MG63 (cell line): ENCODE measurements around the gene EMILIN3. TPM values are rescaled to one million over a fixed set of nuclear protein-coding genes. Genes with fewer than 3 reads are reported as not detected.

ENCODE experiments used
- DNase-seq: peaks from one replicate; pipeline ENCODE4 v3.0.0-alpha.2; 2020
- H3K27me3 ChIP-seq: fragments of 250-450 bp; sonication (Bioruptor Pico); 2 replicates; pipeline ENCODE4 v1.5.1; 2020; ENCODE audit warnings: mild to moderate bottlenecking, moderate library complexity
- H3K36me3 ChIP-seq: fragments of 250-450 bp; sonication (Bioruptor Pico); 2 replicates; pipeline ENCODE4 v1.5.1; 2020; ENCODE audit warnings: mild to moderate bottlenecking, moderate library complexity
- H3K4me3 ChIP-seq: fragments of 250-450 bp; sonication (Bioruptor Pico); 2 replicates; pipeline ENCODE4 v1.5.1; 2020; ENCODE audit warnings: mild to moderate bottlenecking, moderate library complexity
- H3K9me3 ChIP-seq: fragments of 250-450 bp; sonication (Bioruptor Pico); 2 replicates; pipeline ENCODE4 v1.5.1; 2020; ENCODE audit warnings: mild to moderate bottlenecking, moderate library complexity
- total RNA-seq: library from RNA; depleted of rRNA; stranded (reverse); fragments of >200 nt; shearing (Covaris generic); gene quantifications from 2 replicates; pipeline ENCODE4 v1.2.3, GENCODE V29; 2014; ENCODE audit warnings: low replicate concordance

Gene EMILIN3
- total RNA-seq, 1 experiment from 2014 or later: not detected

DNA sequence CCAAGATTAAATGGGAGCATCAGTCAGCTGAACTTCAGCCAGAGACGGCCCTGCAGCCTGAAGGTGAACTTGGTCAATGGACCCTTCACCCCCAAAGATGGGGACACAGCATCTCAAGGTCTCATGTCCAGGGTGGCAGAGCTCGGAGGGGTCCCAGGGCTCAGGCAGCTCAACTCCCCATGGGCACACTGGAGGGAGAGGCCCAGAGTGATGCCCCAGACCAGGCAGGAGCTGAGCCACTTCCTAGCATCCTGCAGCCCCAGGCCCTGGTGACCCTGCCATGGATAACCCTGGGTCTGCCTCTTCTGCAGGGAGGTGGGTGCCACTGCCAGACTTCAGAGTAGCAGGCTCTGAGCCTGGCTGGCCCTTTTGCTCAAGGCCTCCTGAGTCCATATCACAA, 27.5 kb upstream of the EMILIN3 start:
- Histone ChIP-seq H3K36me3 (no peaks in the 10 kb centered on the region), H3K9me3 (no peaks in the 10 kb centered on the region), H3K4me3 (no peak overlapping the region), H3K27me3 (no peaks in the 10 kb centered on the region)
- no peak for DNase-seq

GRCh38 chr20:41393705-41394066, 27.1 kb upstream of the EMILIN3 start:
- Histone ChIP-seq H3K4me3 (no peak overlapping the region), H3K27me3 (no peaks in the 10 kb centered on the region), H3K36me3 (no peaks in the 10 kb centered on the region), H3K9me3 (no peaks in the 10 kb centered on the region)
- DNase-seq: no peak

DNA sequence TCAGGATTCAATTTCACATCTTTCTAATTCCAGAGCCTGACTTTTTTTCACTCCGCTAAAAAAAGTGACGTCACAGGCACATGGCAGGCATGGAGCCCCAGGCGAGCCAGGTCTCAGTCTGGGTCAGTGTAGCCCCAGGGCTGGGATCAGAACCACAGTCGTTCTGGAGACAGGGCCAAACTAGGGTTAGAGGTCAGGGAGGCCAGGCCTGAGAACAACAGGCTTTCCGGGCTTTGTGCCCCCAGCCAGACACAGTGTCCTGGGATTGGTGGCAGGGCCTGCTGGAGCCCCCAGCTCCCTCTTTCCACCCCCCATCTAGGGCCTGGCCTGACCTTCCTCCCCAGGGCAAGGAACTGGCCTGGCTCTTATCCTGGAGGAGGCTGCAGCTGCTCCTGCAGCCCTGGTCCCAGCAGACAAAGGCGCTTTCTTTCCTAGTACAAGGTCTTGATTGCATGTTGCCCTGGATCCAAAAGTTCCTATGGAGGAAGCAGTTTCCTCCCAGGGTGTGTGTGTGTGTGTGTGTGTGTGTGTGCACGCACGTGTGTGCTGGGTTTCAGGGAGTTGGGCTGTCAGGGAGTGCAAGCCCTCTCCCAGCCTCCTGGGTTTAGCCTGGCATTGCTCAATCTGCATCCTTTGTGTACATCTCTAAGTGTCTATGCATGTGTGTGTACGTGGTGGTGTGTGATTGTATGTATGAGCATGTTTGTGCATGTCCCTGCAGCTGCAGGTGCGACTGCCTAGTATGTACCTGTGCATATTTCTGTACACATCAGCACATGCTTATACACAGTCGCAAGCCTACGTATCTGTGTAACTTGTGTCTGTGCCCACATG, 26.5 kb upstream of the EMILIN3 start:
- Histone ChIP-seq H3K36me3 (no peaks in the 10 kb centered on the region), H3K27me3 (no peaks in the 10 kb centered on the region), H3K4me3 (no peak overlapping the region), H3K9me3 (no peaks in the 10 kb centered on the region)
- peak; percentile 22 for DNase-seq

DNA sequence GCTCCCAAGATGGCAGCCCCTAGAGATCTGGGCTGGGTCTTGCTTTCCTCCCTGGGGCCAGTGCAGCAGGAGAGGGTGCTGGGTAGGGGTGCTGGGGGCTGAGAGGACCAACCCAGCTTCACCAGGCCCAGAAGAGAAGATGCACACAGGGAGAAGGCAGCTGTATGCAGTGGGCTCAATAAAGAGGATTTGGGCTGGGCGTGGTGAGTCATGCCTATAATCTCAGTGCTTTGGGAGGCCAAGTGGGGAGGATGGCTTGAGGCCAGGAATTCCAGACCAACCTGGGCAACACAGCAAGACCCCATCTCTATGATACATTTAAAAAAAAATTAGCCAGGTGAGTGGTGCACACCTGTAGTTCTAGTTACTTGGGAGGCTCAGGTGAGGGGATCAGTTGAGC, 25.7 kb upstream of the EMILIN3 start:
- H3K9me3 ChIP-seq: no peaks in the 10 kb centered on the region
- DNase-seq: no peak
- no peak overlapping the region for H3K4me3 ChIP-seq
- no peaks in the 10 kb centered on the region for H3K27me3 ChIP-seq
- no peaks in the 10 kb centered on the region for H3K36me3 ChIP-seq

- H3K4me3 ChIP-seq: no peak overlapping the region
- no peaks in the 10 kb centered on the region for H3K36me3 ChIP-seq
- H3K9me3 ChIP-seq: no peaks in the 10 kb centered on the region
- no peaks in the 10 kb centered on the region for H3K27me3 ChIP-seq
- DNase-seq: no peak
Observed at GRCh38 chr20:41391587-41392001, 25.0 kb upstream of the EMILIN3 start.

DNA sequence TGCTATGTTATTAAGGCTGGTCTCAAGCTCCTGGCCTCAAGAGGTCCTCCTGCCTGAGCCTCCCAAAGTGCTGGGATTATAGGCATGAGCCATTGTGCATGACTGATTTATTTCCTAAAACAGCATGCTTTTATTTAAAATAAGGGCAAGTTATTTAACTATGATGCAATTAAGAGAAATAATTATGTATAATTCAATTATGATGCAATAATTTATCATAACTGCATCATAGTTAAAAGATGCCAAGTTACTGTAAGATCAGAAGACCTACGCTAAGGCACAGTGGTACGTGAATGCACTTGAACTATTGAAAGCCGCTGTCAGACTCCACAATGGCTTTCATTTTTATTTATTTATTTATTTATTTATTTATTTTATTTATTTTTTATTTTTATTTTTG, 24.3 kb upstream of the EMILIN3 start:
- DNase-seq: no peak
- H3K27me3 ChIP-seq: no peaks in the 10 kb centered on the region
- H3K4me3 ChIP-seq: no peak overlapping the region
- no peaks in the 10 kb centered on the region for H3K36me3 ChIP-seq
- H3K9me3 ChIP-seq: no peaks in the 10 kb centered on the region

DNA sequence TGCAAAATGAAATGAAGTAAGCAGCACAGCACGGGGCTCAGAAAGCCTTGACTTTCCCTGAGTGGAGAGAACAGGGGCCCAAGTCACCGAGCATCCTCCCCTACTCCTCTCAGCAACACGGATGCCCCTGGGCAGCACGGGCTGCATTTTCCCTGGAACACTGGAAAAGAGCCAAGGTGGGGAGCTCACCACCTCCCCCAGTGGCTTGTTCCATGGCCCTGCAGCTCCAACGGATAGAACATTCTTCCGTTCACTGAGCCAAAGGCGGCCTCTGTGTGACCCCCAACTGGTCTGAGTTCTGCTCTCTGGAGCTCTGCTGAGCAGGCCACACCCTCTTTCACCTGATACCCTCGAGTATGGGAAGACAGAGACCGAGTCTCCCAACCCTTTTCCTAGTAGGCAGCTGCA, 20.8 kb upstream of the EMILIN3 start:
- no peak for DNase-seq
- Histone ChIP-seq H3K9me3 (no peaks in the 10 kb centered on the region), H3K36me3 (no peaks in the 10 kb centered on the region), H3K27me3 (no peaks in the 10 kb centered on the region), H3K4me3 (no peak overlapping the region)

DNA sequence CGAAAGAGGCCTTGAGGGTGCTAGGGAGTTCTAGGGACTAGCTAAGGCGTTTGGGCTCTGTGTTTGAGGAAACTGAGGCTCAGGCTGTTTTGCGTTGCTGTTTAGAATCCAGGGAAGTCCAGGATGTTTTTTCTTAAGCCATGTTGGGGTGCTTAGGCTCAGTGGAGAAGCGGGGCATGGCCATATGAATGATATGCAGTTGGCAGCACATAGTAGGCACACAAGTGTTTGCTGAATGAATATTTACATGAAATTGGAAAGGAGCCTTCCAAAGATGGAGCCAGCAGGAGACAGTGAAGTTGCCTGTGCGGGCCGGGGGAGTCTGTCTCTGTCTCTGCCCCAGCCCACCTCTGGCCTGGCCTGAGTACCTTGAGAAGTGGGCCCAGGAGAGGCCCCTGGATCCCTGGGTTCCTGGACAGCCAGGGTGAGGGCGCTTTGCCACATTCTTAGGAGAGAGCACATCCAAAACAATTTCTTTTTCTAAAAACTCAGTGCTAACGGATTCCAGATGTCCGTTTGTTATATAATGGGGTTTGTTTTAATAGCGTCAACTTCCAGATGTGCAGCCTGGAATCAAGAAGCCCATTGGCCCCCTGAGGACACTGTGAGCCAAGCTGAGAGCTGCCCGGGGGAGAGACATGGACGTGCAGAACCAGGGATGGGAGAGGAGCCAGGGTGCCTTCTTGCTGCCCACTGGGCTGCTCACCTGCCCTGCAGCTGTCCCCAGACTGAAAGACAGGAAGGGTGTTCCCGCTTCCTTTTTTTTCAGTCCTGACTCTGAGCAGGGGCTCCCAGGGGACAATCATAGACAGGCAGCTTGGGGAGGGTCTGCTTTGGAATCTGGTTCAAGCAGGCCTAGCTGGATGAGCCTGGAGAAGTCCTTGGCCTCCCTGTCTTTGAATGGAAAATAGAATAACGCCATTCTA, 20.1 kb upstream of the EMILIN3 start:
- no peak overlapping the region for H3K4me3 ChIP-seq
- no peak for DNase-seq

GRCh38 chr20:41382791-41383305, 16.2 kb upstream of the EMILIN3 start:
- no peak for DNase-seq
- no peaks in the 10 kb centered on the region for H3K36me3 ChIP-seq
- H3K9me3 ChIP-seq: no peaks in the 10 kb centered on the region
- H3K27me3 ChIP-seq: peaks cover 11% of the 10 kb centered on the region; the same call in 1 of the 2 replicates
- no peak overlapping the region for H3K4me3 ChIP-seq

More for the DNA sequence above, 20.1 kb upstream of the EMILIN3 start:
- no peaks in the 10 kb centered on the region for H3K36me3 ChIP-seq
- H3K9me3 ChIP-seq: no peaks in the 10 kb centered on the region
- H3K27me3 ChIP-seq: no peaks in the 10 kb centered on the region

- DNase-seq: peak; percentile 35
- Histone ChIP-seq H3K27me3 (peaks cover 11% of the 10 kb centered on the region; the same call in 1 of the 2 replicates), H3K36me3 (no peaks in the 10 kb centered on the region)
Observed at GRCh38 chr20:41380551-41381193, 14.1 kb upstream of the EMILIN3 start.

DNA sequence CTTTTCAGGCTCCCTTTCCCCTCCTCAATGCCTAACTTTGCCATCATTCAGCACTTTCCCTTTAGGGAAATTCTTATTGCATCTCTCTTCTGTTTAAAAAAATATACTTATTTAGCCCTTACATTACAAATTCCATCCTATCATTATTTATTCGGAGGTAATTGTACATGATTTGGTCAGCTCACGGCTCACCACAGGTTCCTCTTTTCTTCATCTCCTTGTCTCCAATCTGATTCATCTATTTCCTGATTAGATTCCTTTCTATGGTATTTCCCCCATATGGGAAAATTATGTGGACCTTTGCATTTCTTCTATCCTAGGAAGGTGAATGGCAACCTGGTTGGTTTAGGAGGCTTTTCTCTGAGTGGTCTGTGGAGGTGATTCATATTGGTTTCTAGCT, 12.9 kb upstream of the EMILIN3 start:
- Histone ChIP-seq H3K36me3 (no peaks in the 10 kb centered on the region), H3K9me3 (no peaks in the 10 kb centered on the region), H3K4me3 (no peak overlapping the region), H3K27me3 (peaks cover 11% of the 10 kb centered on the region; the same call in 1 of the 2 replicates)
- DNase-seq: no peak

More at GRCh38 chr20:41380551-41381193, 14.1 kb upstream of the EMILIN3 start:
- no peaks in the 10 kb centered on the region for H3K9me3 ChIP-seq
- no peak overlapping the region for H3K4me3 ChIP-seq

GRCh38 chr20:41377275-41377674, 10.7 kb upstream of the EMILIN3 start:
- Histone ChIP-seq H3K36me3 (no peaks in the 10 kb centered on the region), H3K27me3 (peaks cover 11% of the 10 kb centered on the region; the same call in 1 of the 2 replicates), H3K9me3 (no peaks in the 10 kb centered on the region), H3K4me3 (no peak overlapping the region)
- DNase-seq: no peak

- Histone ChIP-seq H3K27me3 (peaks cover 11% of the 10 kb centered on the region; the same call in 1 of the 2 replicates), H3K9me3 (no peaks in the 10 kb centered on the region), H3K4me3 (no peak overlapping the region), H3K36me3 (no peaks in the 10 kb centered on the region)
- no peak for DNase-seq
Observed at GRCh38 chr20:41376349-41376748, 9.7 kb upstream of the EMILIN3 start.

DNA sequence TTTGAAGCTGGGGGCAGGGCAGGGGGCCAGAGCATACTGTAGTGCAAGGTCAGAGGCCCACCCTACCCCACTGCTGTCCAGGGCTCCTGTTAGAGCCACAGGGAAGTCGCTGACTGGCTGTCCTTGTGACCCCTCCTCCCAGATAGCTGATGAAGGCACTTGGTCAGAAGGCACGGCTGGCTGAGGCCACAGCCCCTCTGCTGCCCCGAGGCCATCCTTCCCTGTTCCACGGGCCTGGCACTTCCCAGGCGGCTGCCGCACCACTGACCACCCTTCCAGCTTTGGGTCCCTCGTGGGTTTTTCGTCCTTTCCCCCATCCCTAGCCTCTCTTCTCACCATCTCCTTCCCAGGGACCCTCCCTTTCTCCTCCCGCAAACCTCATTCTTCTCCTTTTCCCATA, 9.2 kb upstream of the EMILIN3 start:
- no peaks in the 10 kb centered on the region for H3K36me3 ChIP-seq
- H3K9me3 ChIP-seq: no peaks in the 10 kb centered on the region
- H3K4me3 ChIP-seq: no peak overlapping the region
- peaks cover 11% of the 10 kb centered on the region; the same call in 1 of the 2 replicates for H3K27me3 ChIP-seq
- no peak for DNase-seq

DNA sequence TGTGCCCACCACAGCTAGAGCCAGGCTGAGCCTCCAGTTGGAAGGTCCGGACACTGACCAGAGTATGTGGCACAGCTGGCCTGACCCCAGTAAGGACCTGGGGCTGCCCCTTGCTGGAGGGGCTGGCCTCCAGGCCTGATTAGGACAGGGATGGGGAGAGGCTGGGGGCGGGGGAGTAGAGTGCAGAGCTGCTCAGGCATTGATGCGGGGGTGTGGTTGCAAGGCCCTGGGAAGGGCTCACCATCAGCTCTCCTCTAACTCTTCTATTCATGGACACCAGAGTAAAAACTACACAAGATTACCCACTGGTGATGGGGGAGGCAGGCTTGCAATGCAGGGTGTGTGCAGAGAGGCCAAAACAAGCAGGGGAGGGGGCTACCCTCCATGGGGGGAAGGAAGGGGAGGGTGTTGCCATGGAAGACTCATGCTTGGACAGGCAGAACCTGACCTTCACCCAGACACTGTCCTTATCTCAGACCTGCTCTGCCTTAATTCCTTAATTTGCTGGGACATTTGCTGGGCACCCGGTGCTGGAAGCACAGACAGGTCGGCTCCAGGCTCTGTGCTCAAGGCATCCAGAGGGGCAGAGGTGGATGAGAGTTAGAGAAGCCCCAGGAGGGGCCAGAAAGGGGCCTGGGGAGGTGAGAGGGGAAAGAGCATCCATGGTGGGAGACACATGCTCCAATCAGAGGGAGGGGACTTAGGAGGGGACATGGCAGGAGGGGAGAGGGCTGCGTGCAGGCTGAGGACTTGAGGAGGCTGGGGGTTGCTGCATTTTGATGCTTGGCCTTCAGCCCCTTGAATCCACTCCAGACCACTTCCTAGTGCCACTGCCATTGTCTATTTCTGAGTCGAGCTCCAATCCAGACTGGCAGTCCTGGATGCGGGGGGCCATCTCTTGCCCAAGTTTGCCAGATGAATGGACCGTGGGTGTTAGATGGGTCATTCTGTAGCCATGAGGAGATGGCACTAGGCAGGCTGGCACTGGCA, 7.6 kb upstream of the EMILIN3 start:
- H3K9me3 ChIP-seq: no peaks in the 10 kb centered on the region
- no peak for DNase-seq
- peaks cover 4% of the 10 kb centered on the region; the same call in 1 of the 2 replicates for H3K27me3 ChIP-seq
- H3K4me3 ChIP-seq: no peak overlapping the region
- no peaks in the 10 kb centered on the region for H3K36me3 ChIP-seq
